Lung (tissue), 16 donors: ENCODE results near the gene CARMIL1. TPM values are rescaled to one million over a fixed set of nuclear protein-coding genes. Genes with fewer than 3 reads are reported as not detected.
A peak's percentile ranks its signal among the peaks of the same experiment; 100 is the strongest.

Source experiments
- ATAC-seq: fragments of 200-7000 bp; cut with Tn5 transposase; one replicate; pipeline ENCODE4 v1.9.1; 2020; ENCODE audit warnings: moderate number of reproducible peaks; ENCODE audit not compliant: insufficient read depth, low FRiP score
- DNase-seq, 3 donors: peaks; one replicate each; pipeline ENCODE4 v3.0.0-alpha.2; 2013 to 2017
- H3K27ac ChIP-seq, 2 donors: one replicate each; pipeline ENCODE4 v1.5.1; 2013; ENCODE audit warnings: mild to moderate bottlenecking in 2 of 2, moderate library complexity in 2 of 2, control low read depth in 1 of 2, inconsistent platforms in 1 of 2, low read depth in 1 of 2, low read length in 1 of 2
- H3K27me3 ChIP-seq, 3 donors: one replicate each; pipeline ENCODE4 v1.5.1; 2013; ENCODE audit warnings: low read length in 2 of 3; ENCODE audit not compliant: control insufficient read depth in 3 of 3, insufficient read depth in 3 of 3
- H3K36me3 ChIP-seq, 4 donors: one replicate each; pipeline ENCODE4 v1.5.1; 2013; ENCODE audit warnings: low read length in 4 of 4, mild to moderate bottlenecking in 1 of 4, moderate library complexity in 1 of 4; ENCODE audit not compliant: control insufficient read depth in 4 of 4, insufficient read depth in 4 of 4
- H3K4me1 ChIP-seq, 5 donors: one replicate each; pipeline ENCODE4 v1.5.1; 2013; ENCODE audit warnings: low read length in 5 of 5, mild to moderate bottlenecking in 2 of 5, moderate library complexity in 1 of 5; ENCODE audit not compliant: control insufficient read depth in 5 of 5, insufficient read depth in 5 of 5
- H3K4me3 ChIP-seq: one replicate; pipeline ENCODE4 v1.5.1; 2013; ENCODE audit warnings: mild to moderate bottlenecking, control low read depth, moderate library complexity
- H3K9ac ChIP-seq, 2 donors: one replicate each; pipeline ENCODE4 v1.5.1; 2013; ENCODE audit warnings: low read length in 2 of 2, control low read depth in 1 of 2; ENCODE audit not compliant: insufficient read depth in 1 of 2
- H3K9me3 ChIP-seq, 4 donors: one replicate each; pipeline ENCODE4 v1.5.1; 2013; ENCODE audit warnings: low read length in 3 of 4, mild to moderate bottlenecking in 1 of 4, moderate library complexity in 1 of 4; ENCODE audit not compliant: control insufficient read depth in 4 of 4, insufficient read depth in 3 of 4
- CTCF ChIP-seq: IDR thresholded peaks from 2 replicates; pipeline ENCODE4 v1.5.1; 2012; ENCODE audit warnings: mild to moderate bottlenecking; ENCODE audit errors: control extremely low read depth, extremely low read depth
- WGBS, 2 donors: extraction: QIAGEN DNeasy Blood & Tissue Kit; methylation state at CpG; one replicate each; pipeline ENCODE4 v1.1.7; 2013; 5-methylcytosine and 5-hydroxymethylcytosine counted together
- long read RNA-seq, 5 donors: transcript quantifications; one replicate each; lab custom pipeline, GENCODE V29; 2026
- polyA plus RNA-seq, 2 donors: library from polyadenylated mRNA; stranded (reverse); fragments of 200-250 nt; gene quantifications; one replicate each; pipeline ENCODE4 v1.2.1, GENCODE V29; 2013
- total RNA-seq, 2 donors: library from RNA; depleted of rRNA in 1 of 2; stranded (reverse); fragments of >200 nt in 1 of 2; gene quantifications; one replicate each; pipeline ENCODE4 v1.2.1, GENCODE V29; 2014 to 2021
- donor health status: control.
- donor health status: control.
- donor health status: Bipolar disorder and iron deficiency.
- donor health status: healthy.
- donor health status: DM: yes; HTN: yes; CAD: no.

CARMIL1 gene
- 10 to 100 TPM; 36.5 to 38.3 TPM for total RNA-seq
- polyA plus RNA-seq = 10 to 100 TPM in 1 of 2 donors, 1 to 10 TPM in 1; 8.0 to 33.3 TPM
- long read RNA-seq, donor 1 = 0 reads
- long read RNA-seq, donor 2 = 0 reads
- long read RNA-seq, donor 3 = 0 reads
- long read RNA-seq, donor 4 = 0 reads
- long read RNA-seq, donor 5 = 0 reads

DNA sequence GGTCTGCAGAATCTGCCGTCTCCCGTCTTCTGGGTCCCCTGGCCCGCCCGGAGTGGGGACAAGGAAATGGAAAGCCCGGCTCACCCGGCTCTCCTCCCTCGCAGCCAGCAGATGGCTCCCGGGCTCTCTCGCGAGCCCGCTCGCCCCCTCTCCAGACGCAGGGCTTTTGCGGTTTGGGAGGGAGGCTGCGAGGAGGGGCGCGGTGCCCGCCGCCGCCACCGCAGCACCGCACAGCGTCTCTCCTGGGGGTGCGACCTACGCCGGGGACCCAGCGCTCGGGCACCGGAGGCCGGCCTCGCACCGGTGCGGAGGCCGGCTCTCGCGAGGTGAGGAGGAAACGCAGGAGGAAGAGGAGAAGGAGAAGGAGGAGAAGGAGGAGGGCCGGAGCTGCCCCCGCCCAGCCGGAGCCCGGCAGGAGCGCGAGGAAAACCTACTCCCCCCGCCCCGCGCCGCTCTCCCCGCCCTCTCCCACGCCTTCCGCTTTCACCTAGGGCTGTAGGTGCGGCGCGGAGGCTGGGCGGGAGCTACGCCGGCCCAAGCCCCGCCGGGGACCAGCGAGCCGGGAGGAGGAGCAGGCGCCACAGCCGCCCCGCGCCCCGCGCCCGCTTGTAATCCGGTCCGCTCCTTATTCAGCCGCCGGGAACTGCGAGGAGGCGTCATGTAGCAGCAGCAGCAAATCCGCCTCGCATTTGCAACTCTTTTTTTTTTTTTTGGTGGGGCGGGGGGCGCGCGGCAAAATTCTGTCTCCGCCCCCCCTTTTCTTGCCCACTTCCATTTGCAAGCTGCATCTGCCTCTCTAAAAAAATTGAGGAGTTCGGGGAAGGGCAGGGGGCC lies at the start of gene CARMIL1:
CARMIL1 (plus strand) TSS at position 461 of the 834 bp plus-strand sequence. CDS start 422 bp downstream, outside the sequence.
- Histone ChIP-seq H3K36me3 (no peaks in the 10 kb centered on the region), H3K9ac (peak within 1 kb of the TSS; percentile 81 to 98), H3K4me1 (peaks cover 0 to 34% (median 10%) of the 10 kb centered on the region in 5 donors), H3K27me3 (no peaks in the 10 kb centered on the region), H3K9me3 (no peaks in the 10 kb centered on the region), H3K4me3 (peak within 1 kb of the TSS; percentile 64), H3K27ac (peak within 1 kb of the TSS; percentile 62 to 87)
- peak; percentile 93 for ATAC-seq
- TF ChIP-seq CTCF = peak; percentile 30
- DNase-seq = peak; percentile 90 to 91 (median 91)
- 0 to 1% methylated on average over 66 to 81 of the region's 81 CpGs for WGBS, 2 donors

DNA sequence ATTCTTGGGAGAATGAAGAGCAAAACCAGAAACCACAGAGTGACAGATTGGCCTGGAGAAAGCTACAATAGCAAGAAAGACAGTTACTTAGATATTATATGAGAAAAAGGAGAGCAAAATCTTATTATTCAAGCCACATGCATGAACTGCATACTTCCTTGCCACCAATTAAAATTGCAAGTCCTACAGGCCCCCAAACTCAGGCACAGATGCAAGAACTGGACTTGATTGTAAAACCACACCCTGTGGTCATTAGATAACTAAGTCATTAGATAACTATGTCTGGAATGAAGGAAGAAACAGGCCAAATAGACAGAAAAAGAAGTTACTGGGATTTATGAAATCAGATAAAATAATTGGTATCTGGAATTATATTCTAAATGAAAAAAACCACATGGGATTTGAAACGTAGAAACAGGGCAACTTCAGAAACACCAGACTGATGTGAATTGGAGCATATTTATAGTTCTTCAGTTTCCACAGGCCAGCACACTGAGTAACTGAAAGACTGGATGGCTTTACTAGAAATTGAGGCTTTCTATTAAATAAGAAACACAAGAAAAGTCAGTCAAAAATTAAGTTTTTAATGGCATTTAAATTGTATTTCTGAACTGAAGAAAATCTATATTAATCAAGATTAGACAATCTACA lies 49.4 kb upstream of the CARMIL1 start:
- no peak overlapping the region for H3K27ac ChIP-seq
- H3K27me3 ChIP-seq = no peaks in the 10 kb centered on the region
- H3K4me3 ChIP-seq = no peak overlapping the region
- H3K4me1 ChIP-seq = no peaks in the 10 kb centered on the region
- ATAC-seq (no peak), DNase-seq (no peak)
- H3K36me3 ChIP-seq = no peaks in the 10 kb centered on the region
- 68 to 84% methylated on average over 1 of the region's 1 CpG for WGBS, 2 donors
- TF ChIP-seq CTCF = no peak
- no peak overlapping the region for H3K9ac ChIP-seq
- H3K9me3 ChIP-seq = no peaks in the 10 kb centered on the region

- Histone ChIP-seq H3K9ac (no peak overlapping the region), H3K9me3 (peaks cover 0 to 2% (median 0%) of the 10 kb centered on the region in 4 donors), H3K27ac (no peak overlapping the region), H3K36me3 (no peaks in the 10 kb centered on the region), H3K27me3 (no peaks in the 10 kb centered on the region), H3K4me1 (no peaks in the 10 kb centered on the region), H3K4me3 (no peak overlapping the region)
- no peak for DNase-seq
- 87 to 95% methylated on average over 13 of the region's 13 CpGs for WGBS, 2 donors
- no peak for TF ChIP-seq CTCF
- no peak for ATAC-seq
These were observed 46.7 kb upstream of the CARMIL1 start for GRCh38 chr6:25232479-25232878.
